Naive thymus-derived CD4-positive, alpha-beta T cell (primary cell): Measurements from ENCODE around the gene PTPRN2. TPM values are rescaled to one million over a fixed set of nuclear protein-coding genes. Genes with fewer than 3 reads are reported as not detected.

Source experiments
- ATAC-seq: fragments of 150-1000 bp; cut with Tn5 transposase; 2 replicates; pipeline ENCODE4 v1.10.0; 2021; ENCODE audit warnings: mild to moderate bottlenecking, moderate library complexity
- CTCF ChIA-PET: fragments of 350-600 bp; sonication (Branson Sonifier 250); formaldehyde crosslinking; loops from one replicate; lab custom pipeline; 2021; ENCODE audit warnings: antibody characterized with exemption; lab: Charles Lee
- POLR2A ChIA-PET: fragments of 350-600 bp; sonication (Branson Sonifier 250); formaldehyde crosslinking; loops from one replicate; lab custom pipeline; 2021; ENCODE audit warnings: antibody characterized with exemption, inconsistent platforms; lab: Charles Lee
- DNase-seq, 9 donors: peaks; one replicate each; pipeline versions ENCODE4 v3.0.0 to v3.0.0-alpha.2; 2020 to 2022; ENCODE audit warnings: mixed read lengths in 1 of 9
- H3K27ac ChIP-seq: one replicate; pipeline ENCODE4 v1.7.0; 2013; ENCODE audit warnings: mild to moderate bottlenecking, low read depth, low read length, moderate library complexity
- H3K27me3 ChIP-seq, 2 donors: one replicate each; pipeline ENCODE4 v1.7.0; 2013; ENCODE audit warnings: low read length in 2 of 2, mild to moderate bottlenecking in 2 of 2, moderate library complexity in 2 of 2; ENCODE audit not compliant: control insufficient read depth in 2 of 2, insufficient read depth in 2 of 2
- H3K36me3 ChIP-seq, 3 experiments: 1 replicate in 2 of 3; 2 replicates in 1 of 3; pipeline ENCODE4 v1.7.0; 2013; ENCODE audit warnings: low read length in 3 of 3, mild to moderate bottlenecking in 3 of 3, moderate library complexity in 1 of 3; ENCODE audit not compliant: insufficient read depth in 3 of 3, control insufficient read depth in 2 of 3
- H3K4me1 ChIP-seq, 2 donors: one replicate each; pipeline ENCODE4 v1.7.0; 2013; ENCODE audit warnings: low read length in 2 of 2, mild to moderate bottlenecking in 2 of 2, moderate library complexity in 1 of 2; ENCODE audit not compliant: control insufficient read depth in 2 of 2, insufficient read depth in 2 of 2
- H3K4me3 ChIP-seq: 2 replicates; pipeline ENCODE4 v1.7.0; 2013; ENCODE audit warnings: mild to moderate bottlenecking, low read length
- H3K9me3 ChIP-seq, 3 experiments: 1 replicate in 2 of 3; 2 replicates in 1 of 3; pipeline ENCODE4 v1.7.0; 2013; ENCODE audit warnings: low read length in 3 of 3; ENCODE audit not compliant: control insufficient read depth in 2 of 3
- H3K27ac Mint-ChIP-seq, 9 donors: one replicate each; pipeline ENCODE4 v1.8.0; 2020 to 2022; ENCODE audit warnings: mixed read lengths in 9 of 9, mild to moderate bottlenecking in 8 of 9, moderate library complexity in 5 of 9, inconsistent platforms in 2 of 9
- H3K27me3 Mint-ChIP-seq, 5 donors: one replicate each; pipeline ENCODE4 v1.8.0; 2021 to 2022; ENCODE audit warnings: mixed read lengths in 5 of 5, mild to moderate bottlenecking in 1 of 5
- H3K36me3 Mint-ChIP-seq, 5 donors: one replicate each; pipeline ENCODE4 v1.8.0; 2020 to 2022; ENCODE audit warnings: mixed read lengths in 5 of 5, mild to moderate bottlenecking in 3 of 5, inconsistent platforms in 1 of 5
- H3K4me1 Mint-ChIP-seq, 7 donors: one replicate each; pipeline ENCODE4 v1.8.0; 2020 to 2022; ENCODE audit warnings: mixed read lengths in 7 of 7, mild to moderate bottlenecking in 3 of 7, inconsistent platforms in 1 of 7
- H3K4me3 Mint-ChIP-seq, 10 donors: one replicate each; pipeline ENCODE4 v1.8.0; 2020 to 2022; ENCODE audit warnings: mild to moderate bottlenecking in 10 of 10, mixed read lengths in 10 of 10, moderate library complexity in 6 of 10, inconsistent platforms in 2 of 10
- H3K9me3 Mint-ChIP-seq, 11 donors: one replicate each; pipeline ENCODE4 v1.8.0; 2020 to 2022; ENCODE audit warnings: mixed read lengths in 11 of 11, mild to moderate bottlenecking in 4 of 11, inconsistent platforms in 1 of 11, moderate library complexity in 1 of 11
- intact Hi-C, 2 donors: fragments of 100-400 bp; cut with micrococcal nuclease; formaldehyde crosslinking; loops; one replicate each; pipeline ENCODE4 v1.15.1; 2023
- polyA plus RNA-seq, 2 donors: library from polyadenylated mRNA; unstranded; fragments of 300-500 nt; fragmentation: Illumina TruSeq; gene quantifications; one replicate each; pipeline ENCODE4 v1.2.3, GENCODE V29; 2021
- total RNA-seq, 6 experiments: library from RNA in 5 of 6; stranded (reverse) in 5 of 6; gene quantifications; 1 replicate in 5 of 6; 2 replicates in 1 of 6; pipeline ENCODE4 v1.2.3 and lab custom pipeline; 2021 to 2026

PTPRN2 gene
- total and polyA plus RNA-seq, 7 experiments from 2014 or later = 0.58 to 2.3 (median 1.4) TPM

DNA sequence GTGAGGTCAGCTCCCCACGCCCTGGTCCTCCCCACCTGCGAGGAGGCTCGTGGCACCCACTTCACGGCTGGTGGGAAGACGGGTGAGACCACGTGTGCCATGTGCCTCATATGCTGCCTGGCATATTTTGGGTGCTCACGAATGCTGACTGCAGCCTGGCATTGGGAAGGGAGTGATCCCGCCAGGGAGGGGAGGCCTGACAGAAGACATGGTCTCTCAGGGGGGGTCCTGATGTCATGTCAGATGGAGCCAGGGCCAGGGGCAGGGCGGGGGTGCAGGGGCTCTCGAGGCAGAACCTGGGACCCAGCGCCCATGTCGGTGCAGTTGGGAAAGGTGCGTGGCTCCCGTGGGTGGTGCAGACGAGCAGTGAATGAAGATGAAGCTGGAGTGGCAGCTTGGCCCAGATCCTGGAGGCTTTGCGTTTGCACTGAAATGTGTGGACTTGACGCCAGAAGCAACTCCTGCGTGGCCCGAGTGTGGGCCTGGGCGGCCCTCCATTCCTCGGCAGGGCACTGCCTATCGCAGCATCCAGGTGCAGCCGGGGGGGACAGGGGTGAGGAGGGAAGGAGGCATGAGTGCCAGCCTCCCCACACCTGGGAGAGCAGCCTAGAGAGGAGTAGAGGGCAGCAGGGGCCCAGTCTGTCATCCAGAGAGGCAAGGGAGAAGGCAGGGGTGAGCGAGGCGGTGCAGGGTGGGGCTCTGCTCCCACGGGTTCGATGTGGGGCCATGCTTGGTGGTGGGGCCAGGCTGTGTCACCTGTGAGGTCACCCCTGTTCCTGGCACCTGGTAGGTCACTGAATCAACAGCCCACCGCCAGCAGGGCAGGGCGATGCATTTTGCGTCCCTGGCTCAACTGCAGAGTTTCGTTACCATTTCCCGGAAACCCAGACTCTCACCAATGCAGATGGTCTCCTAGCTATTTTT, 865.2 kb downstream of the PTPRN2 start:
- DNase-seq (no peak), ATAC-seq (no peak)
- Histone ChIP-seq H3K4me3 (no peak overlapping the region), H3K27me3 (no peaks in the 10 kb centered on the region), H3K36me3 (no peaks in the 10 kb centered on the region), H3K27ac (no peak overlapping the region), H3K9me3 (no peaks in the 10 kb centered on the region), H3K4me1 (no peaks in the 10 kb centered on the region)
- Mint-ChIP-seq H3K4me3 (no peak overlapping the region), H3K27me3 (peaks cover 0 to 10% (median 9%) of the 10 kb centered on the region in 5 donors), H3K9me3 (peaks cover 0 to 2% (median 0%) of the 10 kb centered on the region in 11 donors), H3K36me3 (no peaks in the 10 kb centered on the region), H3K4me1 (no peaks in the 10 kb centered on the region), H3K27ac (no peak overlapping the region)
- POLR2A ChIA-PET = no interaction called here
- CTCF ChIA-PET = no interaction called here
- intact Hi-C loops = no loop called here

- H3K36me3 Mint-ChIP-seq = no peaks in the 10 kb centered on the region
- Histone ChIP-seq H3K27me3 (no peaks in the 10 kb centered on the region), H3K9me3 (no peaks in the 10 kb centered on the region), H3K27ac (no peak overlapping the region), H3K36me3 (no peaks in the 10 kb centered on the region), H3K4me3 (no peak overlapping the region), H3K4me1 (no peaks in the 10 kb centered on the region)
- H3K9me3 Mint-ChIP-seq = peaks cover 0 to 2% (median 0%) of the 10 kb centered on the region in 11 donors
- peaks cover 0 to 10% (median 9%) of the 10 kb centered on the region in 5 donors for H3K27me3 Mint-ChIP-seq
- H3K4me1 Mint-ChIP-seq = no peaks in the 10 kb centered on the region
- no peak for DNase-seq
- H3K4me3 Mint-ChIP-seq = no peak overlapping the region
- ATAC-seq = no peak
- intact Hi-C loops = no loop called here
- ChIA-PET POLR2A (no interaction called here), CTCF (no interaction called here)
- no peak overlapping the region for H3K27ac Mint-ChIP-seq
Observed at GRCh38 chr7:157721468-157722136, 866.0 kb downstream of the PTPRN2 start.

DNA sequence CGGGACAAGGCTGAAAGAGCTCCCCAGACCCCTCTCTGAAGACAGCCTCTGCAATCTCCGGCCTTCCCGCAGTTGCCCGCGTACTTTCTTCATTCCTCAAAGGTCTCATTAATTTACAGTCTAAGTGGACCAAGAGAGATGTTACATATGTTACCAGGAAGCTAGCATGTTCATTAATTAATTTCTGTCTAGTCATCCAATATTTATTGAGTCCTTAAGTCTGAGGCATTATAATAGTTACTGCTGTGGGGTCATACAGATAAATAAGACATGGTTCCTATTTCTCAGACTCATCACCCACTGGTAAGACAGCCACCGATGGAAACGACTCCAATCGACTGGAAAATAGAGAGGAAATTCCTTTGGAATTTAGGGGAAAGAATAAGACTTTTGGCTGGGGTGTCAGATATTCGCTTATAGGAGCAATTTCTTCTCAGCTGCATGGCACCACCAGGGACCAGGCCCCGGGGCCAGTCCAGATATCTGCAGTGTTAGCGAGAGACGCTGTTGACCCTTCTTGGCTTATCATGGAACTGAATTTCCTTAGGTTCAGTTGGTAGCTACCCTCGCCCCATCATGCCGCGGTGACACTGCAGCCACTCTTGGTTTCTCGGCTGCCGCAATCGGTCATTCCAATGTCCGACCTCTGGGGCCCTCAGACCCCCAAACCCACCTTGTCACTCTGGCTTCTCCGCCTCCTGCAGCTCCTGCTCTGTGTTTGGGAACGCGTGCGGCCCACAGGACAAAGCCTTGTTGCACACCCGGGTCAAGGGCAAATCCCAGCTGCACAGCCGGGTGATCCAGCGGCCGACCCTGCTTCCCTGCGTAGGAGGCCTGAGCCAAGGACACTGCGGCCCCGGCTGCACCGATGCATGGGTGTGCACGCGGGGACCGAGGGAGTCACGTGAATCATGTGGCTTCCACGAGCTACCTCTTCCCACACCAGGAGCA, 867.6 kb downstream of the PTPRN2 start:
- Mint-ChIP-seq H3K4me1 (no peaks in the 10 kb centered on the region), H3K27ac (no peak overlapping the region), H3K27me3 (peaks cover 0 to 10% (median 9%) of the 10 kb centered on the region in 5 donors), H3K4me3 (no peak overlapping the region), H3K36me3 (no peaks in the 10 kb centered on the region), H3K9me3 (peaks cover 0 to 2% (median 0%) of the 10 kb centered on the region in 11 donors)
- H3K27ac ChIP-seq = no peak overlapping the region
- H3K36me3 ChIP-seq = no peaks in the 10 kb centered on the region
- ATAC-seq (no peak), DNase-seq (no peak)
- POLR2A ChIA-PET = no interaction called here
- H3K4me3 ChIP-seq = no peak overlapping the region
- no peaks in the 10 kb centered on the region for H3K27me3 ChIP-seq
- intact Hi-C loops = loop anchor here in 1 of 2 donors (5.0 kb wide), 1 partner anchor 157 kb away; no protein-coding TSS in a partner anchor
- CTCF ChIA-PET = interaction anchor here (0.6 kb wide), 1 partner anchor 155 kb away, joined by 3 read pairs; no protein-coding TSS in a partner anchor
- no peaks in the 10 kb centered on the region for H3K4me1 ChIP-seq
- H3K9me3 ChIP-seq = no peaks in the 10 kb centered on the region

DNA sequence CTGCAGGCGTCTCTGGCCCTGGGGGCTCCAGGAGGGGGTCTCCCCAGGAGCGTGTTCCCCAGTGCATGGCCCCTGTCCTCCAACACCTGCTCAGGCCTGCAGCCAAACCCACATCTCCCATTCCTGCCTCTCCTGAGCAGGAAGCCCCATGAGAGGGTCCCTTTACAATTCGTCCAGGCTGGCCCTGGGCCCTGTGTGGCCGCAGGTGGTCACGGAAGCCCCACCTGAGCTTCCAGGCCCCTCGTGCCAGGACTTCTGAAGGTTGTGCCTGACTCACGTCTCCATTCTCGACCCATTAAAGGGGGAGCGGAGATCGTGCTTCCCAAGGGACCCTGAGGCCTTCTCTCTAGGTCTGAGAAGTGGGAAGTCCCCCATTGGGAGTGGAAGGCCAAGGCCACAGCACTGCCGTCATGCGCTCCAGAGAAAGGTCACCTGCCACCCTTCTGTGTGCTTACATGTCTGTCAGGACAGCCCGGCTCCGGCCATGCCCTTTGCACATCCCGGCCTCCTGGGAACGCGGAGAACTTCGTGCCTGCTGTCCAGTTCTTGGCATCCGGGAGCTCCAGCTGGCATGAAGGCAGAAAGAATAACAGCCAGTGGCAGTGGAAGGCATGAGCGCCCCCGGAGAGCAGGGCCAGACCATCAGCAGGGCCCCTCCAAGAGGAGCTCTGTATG, 868.5 kb downstream of the PTPRN2 start:
- CTCF ChIA-PET = no interaction called here
- H3K27ac Mint-ChIP-seq = no peak overlapping the region
- H3K9me3 Mint-ChIP-seq = peaks cover 0 to 2% (median 0%) of the 10 kb centered on the region in 11 donors

GRCh38 chr7:157718303-157719007, 869.2 kb downstream of the PTPRN2 start:
- H3K36me3 Mint-ChIP-seq = no peaks in the 10 kb centered on the region
- CTCF ChIA-PET = interaction anchor here (0.6 to 1.4 kb wide), 2 partner anchors 263 to 286 kb away, joined by 4 to 7 read pairs; no protein-coding TSS in a partner anchor
- H3K4me1 Mint-ChIP-seq = no peaks in the 10 kb centered on the region
- H3K27me3 Mint-ChIP-seq = peaks cover 0 to 8% (median 2%) of the 10 kb centered on the region in 5 donors
- H3K4me3 Mint-ChIP-seq = no peak overlapping the region
- no peak overlapping the region for H3K4me3 ChIP-seq
- H3K27me3 ChIP-seq = no peaks in the 10 kb centered on the region
- no peak overlapping the region for H3K27ac Mint-ChIP-seq
- no peaks in the 10 kb centered on the region for H3K36me3 ChIP-seq
- no peaks in the 10 kb centered on the region for H3K4me1 ChIP-seq
- peaks cover 0 to 2% (median 0%) of the 10 kb centered on the region in 11 donors for H3K9me3 Mint-ChIP-seq
- H3K27ac ChIP-seq = no peak overlapping the region
- POLR2A ChIA-PET = no interaction called here
- H3K9me3 ChIP-seq = no peaks in the 10 kb centered on the region
- DNase-seq = no peak
- no peak for ATAC-seq
- intact Hi-C loops = loop anchor here in 1 of 2 donors (5.0 kb wide), 1 partner anchor 159 kb away; no protein-coding TSS in a partner anchor

More for the DNA sequence above, 868.5 kb downstream of the PTPRN2 start:
- intact Hi-C loops = loop anchor here in 1 of 2 donors (5.0 kb wide), 1 partner anchor 158 kb away; no protein-coding TSS in a partner anchor
- POLR2A ChIA-PET = no interaction called here
- ATAC-seq = no peak
- Histone ChIP-seq H3K36me3 (no peaks in the 10 kb centered on the region), H3K4me3 (no peak overlapping the region), H3K9me3 (no peaks in the 10 kb centered on the region), H3K27ac (no peak overlapping the region), H3K4me1 (no peaks in the 10 kb centered on the region), H3K27me3 (no peaks in the 10 kb centered on the region)
- Mint-ChIP-seq H3K27me3 (peaks cover 0 to 10% (median 9%) of the 10 kb centered on the region in 5 donors), H3K36me3 (no peaks in the 10 kb centered on the region), H3K4me1 (no peaks in the 10 kb centered on the region), H3K4me3 (no peak overlapping the region)
- DNase-seq = peak in 1 of 9 donors; percentile 17
